Posterior vena cava (tissue), 2 donors: ENCODE measurements around the gene ADGB. TPM values are rescaled to one million over a fixed set of nuclear protein-coding genes. Genes with fewer than 3 reads are reported as not detected.
A peak's percentile ranks its signal among the peaks of the same experiment; 100 is the strongest.
"Not testable (repeated sequence)": the region's sequence is repeated elsewhere in the genome, so short reads cannot be mapped to it uniquely, and the experiment has no call there.

Experiments
- DNase-seq: peaks from one replicate; pipeline ENCODE4 v3.0.0-alpha.2; 2020; ENCODE audit warnings: low spot score
- intact Hi-C, 2 donors: fragments of 100-400 bp; cut with DNase I; formaldehyde crosslinking; loops; one replicate each; pipeline versions ENCODE4 v1.14.1 to v1.14.2; 2022 to 2023
- long read RNA-seq, 2 donors: library from polyadenylated mRNA; unstranded; transcript quantifications; one replicate each; pipeline ENCODE4 v2.0.0, GENCODE V29; 2020 to 2021
- total RNA-seq, 2 donors: library from RNA; stranded (reverse); fragmentation: NEBNext Ultra II Directional; extraction: Animal tissue kit (Norgen Biotek cat#: 25700); gene quantifications; one replicate each; pipeline ENCODE4 v1.2.1, GENCODE V29; 2021
- donor health status: DM: yes; HTN: yes; CAD: no.
- donor health status: DM: yes; HTN: yes; CAD: no.

Gene ADGB
- total RNA-seq: not detected
- long read RNA-seq, donor 1: 0 reads
- long read RNA-seq, donor 2: 0 reads

GRCh38 chr6:146598772-146599405 is at the start of gene ADGB:
ADGB (plus strand) TSS chr6:146598972; CDS start chr6:146599041, 69 bp downstream.
- DNase-seq: peak; percentile 86
- intact Hi-C loops: no loop called here

GRCh38 chr6:146550911-146551310 is 47.9 kb upstream of the ADGB start:
- DNase-seq: no peak
- intact Hi-C loops: no loop called here

DNA sequence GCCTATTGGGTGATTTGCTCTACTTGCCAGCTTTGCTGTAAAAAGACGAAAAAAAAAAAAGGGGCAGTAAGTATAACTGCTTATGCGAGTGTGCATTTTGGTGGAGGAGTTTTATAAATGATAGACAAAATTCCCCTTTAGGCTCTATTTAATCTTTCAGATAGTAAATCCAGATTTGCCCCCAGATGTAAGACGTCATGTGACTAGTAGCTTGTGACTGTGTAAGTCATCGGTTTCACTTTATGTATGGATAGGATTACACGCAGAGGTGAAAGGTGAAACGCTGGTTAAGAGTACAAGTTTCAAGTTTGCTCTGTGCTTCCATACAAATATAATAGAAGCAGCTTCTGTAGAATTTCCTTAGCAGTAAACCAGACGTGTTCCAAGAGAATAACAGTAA is 47.2 kb upstream of the ADGB start:
- intact Hi-C loops: no loop called here
- no peak for DNase-seq

DNA sequence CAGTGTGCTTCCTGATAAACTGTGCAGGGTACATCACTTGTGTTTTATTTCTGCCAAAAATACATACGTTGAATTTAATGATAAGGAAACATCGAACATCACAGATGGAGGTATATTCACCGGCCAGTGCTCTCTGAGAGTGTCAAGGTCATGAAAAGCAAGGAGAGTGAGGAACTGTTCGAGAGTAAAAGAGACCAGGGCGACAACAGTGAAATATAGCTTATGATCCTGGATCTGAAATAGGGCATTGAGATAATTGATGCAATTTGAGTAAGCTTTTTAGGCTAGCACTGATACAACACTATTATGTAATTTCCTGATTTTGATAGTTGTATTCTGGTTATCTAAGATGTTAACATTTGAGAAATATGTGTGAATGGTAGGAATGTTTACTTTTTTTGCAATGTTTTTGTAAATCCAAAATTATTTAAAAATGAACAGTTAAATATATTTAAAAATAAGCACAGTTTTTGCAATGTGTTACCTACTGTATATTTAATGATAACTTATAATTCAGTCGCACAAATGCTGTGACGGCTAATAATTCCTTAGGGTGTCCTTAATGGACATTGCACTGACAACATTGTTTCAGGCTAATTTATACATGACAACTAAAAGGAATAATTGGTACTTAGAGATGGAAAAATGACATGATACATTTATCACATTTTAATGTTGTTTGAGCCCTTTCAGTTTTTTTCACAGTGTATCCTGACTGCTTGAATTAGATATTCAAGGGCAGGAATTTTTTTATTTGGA is 45.2 kb upstream of the ADGB start:
- DNase-seq: no peak
- intact Hi-C loops: no loop called here

- DNase-seq: no peak
- intact Hi-C loops: no loop called here
Observed at GRCh38 chr6:146560607-146561006, 38.2 kb upstream of the ADGB start.

DNA sequence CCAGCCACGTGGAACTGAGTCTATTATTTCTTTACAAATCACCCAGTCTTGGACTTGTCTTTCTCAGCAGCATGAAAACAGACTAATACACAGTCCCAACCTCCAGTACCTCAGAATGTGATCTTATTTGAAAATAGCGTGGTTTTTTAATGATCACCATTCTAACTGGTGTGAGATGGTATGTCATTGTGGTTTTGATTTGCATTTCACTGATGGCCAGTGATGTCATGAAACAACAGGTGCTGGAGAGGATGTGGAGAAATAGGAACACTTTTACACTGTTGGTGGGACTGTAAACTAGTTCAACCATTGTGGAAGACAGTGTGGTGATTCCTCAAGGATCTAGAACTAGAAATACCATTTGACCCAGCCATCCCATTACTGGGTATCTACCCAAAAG is 32.1 kb upstream of the ADGB start:
- DNase-seq, intact Hi-C loops: not testable (repeated sequence)

GRCh38 chr6:146568619-146569018 is 30.2 kb upstream of the ADGB start:
- intact Hi-C loops, DNase-seq: not testable (repeated sequence)

DNA sequence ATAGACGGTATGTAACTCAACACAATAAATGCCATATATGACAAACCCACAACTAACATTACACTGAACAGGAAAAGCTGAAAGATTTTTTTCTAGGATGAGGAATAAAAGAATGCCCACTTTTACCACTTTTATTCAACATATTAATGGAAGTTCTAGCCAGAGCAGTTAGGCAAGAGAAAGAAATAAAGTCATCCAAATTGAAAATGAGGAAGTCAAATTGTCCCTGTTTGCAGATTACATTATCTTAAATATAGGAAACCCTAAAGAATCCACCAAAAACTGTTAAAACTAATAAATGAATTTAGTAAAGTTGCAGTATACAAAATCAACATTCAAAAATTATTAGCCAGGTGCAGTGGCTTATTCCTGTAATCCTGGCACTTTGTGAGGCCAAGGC is 24.6 kb upstream of the ADGB start:
- DNase-seq: no peak

GRCh38 chr6:146578054-146578453 is 20.7 kb upstream of the ADGB start:
- DNase-seq: no peak
- intact Hi-C loops: no loop called here

More for the DNA sequence above, 24.6 kb upstream of the ADGB start:
- intact Hi-C loops: no loop called here

- intact Hi-C loops: no loop called here
- no peak for DNase-seq
Observed at GRCh38 chr6:146581968-146582367, 16.8 kb upstream of the ADGB start.

DNA sequence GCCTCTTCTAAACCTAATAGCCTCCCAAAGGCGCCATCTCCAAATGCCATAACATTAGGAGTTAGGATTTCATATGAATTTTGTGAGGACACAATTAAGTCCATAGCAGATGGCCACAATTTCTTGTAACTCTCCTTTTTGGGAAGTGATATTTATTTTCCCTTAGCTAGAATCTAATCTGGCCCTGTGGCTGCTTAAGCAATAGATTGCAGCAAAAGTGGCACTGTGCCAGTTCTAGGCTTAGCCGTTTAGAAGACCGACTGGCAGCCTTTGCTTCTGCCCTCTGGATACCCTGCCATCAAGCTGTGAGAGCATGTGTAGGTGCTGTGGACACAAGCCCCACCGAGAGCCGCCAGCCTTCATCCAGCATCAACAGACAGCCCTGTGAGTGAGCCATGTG is 15.9 kb upstream of the ADGB start:
- DNase-seq: peak; percentile 52
- intact Hi-C loops: no loop called here

DNA sequence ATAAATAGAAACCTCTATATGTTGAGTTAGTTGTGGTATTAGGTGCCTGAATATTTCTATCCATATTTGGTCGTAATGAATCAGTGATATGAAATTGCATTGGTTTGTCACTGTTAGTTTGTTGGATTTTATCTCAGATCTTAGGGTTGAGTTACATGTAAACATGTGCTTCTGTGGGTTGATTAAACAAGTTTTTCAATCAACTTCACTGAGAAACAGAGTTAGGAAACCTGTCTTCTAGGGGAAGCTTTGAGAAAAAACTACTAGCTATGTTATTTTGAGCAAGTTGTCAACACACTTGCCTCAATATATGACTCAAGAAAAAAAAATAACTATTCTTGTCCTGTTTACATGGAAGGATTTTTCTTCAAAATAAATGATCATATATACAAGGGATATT is 14.8 kb upstream of the ADGB start:
- intact Hi-C loops: no loop called here
- no peak for DNase-seq

DNA sequence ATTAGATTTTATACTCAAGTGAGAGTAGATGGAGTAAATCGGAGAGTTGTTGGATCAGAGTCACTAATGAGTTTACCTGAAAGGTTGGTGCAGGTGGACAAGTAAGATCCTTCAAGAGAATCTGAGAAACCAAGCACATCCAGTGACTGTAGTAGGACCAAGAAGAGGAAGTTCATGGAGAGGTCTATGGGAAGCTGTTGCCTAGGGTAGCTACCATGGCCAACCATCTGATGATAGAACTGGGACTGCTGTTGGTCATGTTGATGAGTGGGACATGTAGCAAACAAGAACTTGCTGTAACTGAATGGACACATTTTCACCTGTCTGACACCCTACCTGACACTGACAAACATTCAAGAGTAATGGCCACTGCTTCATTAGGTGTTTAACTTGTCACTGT is 11.3 kb upstream of the ADGB start:
- intact Hi-C loops: no loop called here
- DNase-seq: no peak

GRCh38 chr6:146590492-146590891 is 8.3 kb upstream of the ADGB start:
- intact Hi-C loops: no loop called here
- no peak for DNase-seq

DNA sequence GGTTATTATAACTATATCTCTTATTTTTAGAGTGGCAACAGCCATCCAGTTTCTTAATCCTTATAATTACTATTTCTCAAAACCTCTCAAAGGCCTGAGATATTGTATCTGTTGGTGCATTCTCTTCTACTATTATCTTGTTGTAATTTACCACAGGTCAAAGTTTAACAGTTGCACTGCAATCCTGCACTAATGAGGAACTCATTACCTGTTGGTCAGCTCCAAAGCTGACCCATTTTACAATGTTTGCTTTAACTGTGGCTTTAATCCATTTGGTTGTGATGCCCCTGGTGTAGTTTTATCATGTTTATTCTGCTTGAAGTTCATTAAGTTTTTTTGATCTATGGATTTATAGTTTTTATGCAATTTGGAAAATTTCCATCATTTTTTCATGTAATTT is 6.3 kb upstream of the ADGB start:
- intact Hi-C loops: no loop called here
- DNase-seq: no peak

DNA sequence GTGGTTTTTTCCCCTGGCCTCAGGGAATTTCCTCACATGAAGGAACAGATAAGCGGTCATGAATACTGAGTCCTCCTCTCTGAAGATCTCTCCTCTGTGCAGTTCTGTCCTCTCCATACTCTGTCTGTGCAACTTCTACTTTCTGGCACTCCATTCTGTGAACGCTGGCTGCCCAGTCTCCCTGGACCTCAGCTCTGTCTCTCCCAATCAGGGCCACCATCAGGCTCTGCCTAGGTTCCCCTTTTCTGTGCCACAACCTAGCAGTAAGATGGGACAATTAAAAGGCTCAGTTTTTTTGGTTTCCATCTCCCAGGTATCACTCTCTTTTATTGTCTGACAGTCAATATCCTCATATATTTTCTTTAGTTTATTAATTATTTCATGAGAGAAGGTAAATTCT is 4.8 kb upstream of the ADGB start:
- intact Hi-C loops: no loop called here

GRCh38 chr6:146594495-146594894 is 4.3 kb upstream of the ADGB start:
- intact Hi-C loops: no loop called here
- DNase-seq: no peak

More for the DNA sequence above, 4.8 kb upstream of the ADGB start:
- DNase-seq: peak; percentile 77

- intact Hi-C loops: no loop called here
- DNase-seq: no peak
Observed at GRCh38 chr6:146595972-146596731, 2.6 kb upstream of the ADGB start.

DNA sequence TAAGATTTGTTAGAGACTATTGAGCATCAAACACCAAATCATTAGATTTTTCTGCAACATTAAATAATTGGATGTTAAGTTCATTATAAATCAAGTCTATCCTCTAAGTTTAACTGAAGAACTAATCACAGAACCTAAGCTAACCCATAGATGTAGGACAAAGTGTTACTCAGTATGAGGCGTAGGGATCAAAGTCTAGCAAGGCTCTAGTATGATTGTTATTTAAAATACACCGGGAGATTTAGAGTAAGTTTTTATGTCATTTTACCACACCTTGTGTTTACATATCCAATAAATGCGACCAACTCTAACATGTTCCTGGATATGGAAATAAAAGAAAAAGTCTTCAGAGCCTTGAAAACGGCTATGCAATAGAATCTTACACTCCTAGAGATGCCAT is 2.6 kb downstream of the ADGB start:
- DNase-seq: no peak
- intact Hi-C loops: no loop called here

DNA sequence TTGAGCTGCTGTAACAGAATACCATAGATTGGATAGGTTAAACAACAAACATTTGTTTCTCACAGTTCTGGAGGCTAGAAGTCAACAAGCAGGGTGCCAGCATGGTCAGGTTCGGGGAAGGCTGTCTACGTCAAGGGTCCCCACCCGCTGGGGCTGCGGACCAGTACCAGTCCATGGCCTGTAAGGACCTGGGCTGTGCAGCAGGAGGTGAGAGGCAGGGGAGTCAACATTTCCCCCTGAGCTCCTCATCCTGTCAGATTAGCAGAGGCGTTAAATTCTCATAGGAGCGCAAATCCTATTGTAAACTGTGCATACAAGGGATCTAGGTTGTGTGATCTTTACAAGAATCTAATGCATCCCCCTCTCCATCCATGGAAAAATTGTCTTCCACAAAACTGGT is 3.8 kb downstream of the ADGB start:
- no peak for DNase-seq
- intact Hi-C loops: no loop called here
